Activated CD4-positive, alpha-beta memory T cell treated with anti-CD3 and anti-CD28 coated beads, Interleukin-2, amount 10 ng/mL, durations not matched to agents 7 days and 5 days (primary cell): ENCODE results near the gene PPARA. TPM values are rescaled to one million over a fixed set of nuclear protein-coding genes. Genes with fewer than 3 reads are reported as not detected.

Experiments
- CTCF ChIA-PET: fragments of 350-600 bp; sonication (Branson Sonifier 250); formaldehyde crosslinking; loops from one replicate; lab custom pipeline; 2021; ENCODE audit warnings: antibody characterized with exemption, inconsistent platforms; lab: Charles Lee
- POLR2A ChIA-PET: fragments of 350-600 bp; sonication (Branson Sonifier 250); formaldehyde crosslinking; loops from one replicate; lab custom pipeline; 2021; ENCODE audit warnings: antibody characterized with exemption; lab: Charles Lee
- DNase-seq: peaks from one replicate; pipeline ENCODE4 v3.0.0-alpha.2; 2020
- H3K27ac Mint-ChIP-seq: one replicate; pipeline ENCODE4 v1.8.0; 2021; ENCODE audit warnings: mild to moderate bottlenecking, mixed read lengths
- H3K27me3 Mint-ChIP-seq: one replicate; pipeline ENCODE4 v1.8.0; 2021; ENCODE audit warnings: mixed read lengths
- H3K36me3 Mint-ChIP-seq: one replicate; pipeline ENCODE4 v1.8.0; 2021; ENCODE audit warnings: low read depth, mixed read lengths
- H3K4me1 Mint-ChIP-seq: one replicate; pipeline ENCODE4 v1.8.0; 2021; ENCODE audit warnings: mixed read lengths
- H3K4me3 Mint-ChIP-seq: one replicate; pipeline ENCODE4 v1.8.0; 2021; ENCODE audit warnings: mild to moderate bottlenecking, mixed read lengths
- H3K9me3 Mint-ChIP-seq: one replicate; pipeline ENCODE4 v1.8.0; 2021; ENCODE audit warnings: mixed read lengths
- total RNA-seq, 2 experiments: library from RNA; stranded (reverse); gene quantifications; one replicate each; pipeline ENCODE4 v1.2.3, GENCODE V29; 2021

Gene PPARA
- total RNA-seq, 2 experiments from 2014 or later: 12.9 to 13.4 TPM

DNA sequence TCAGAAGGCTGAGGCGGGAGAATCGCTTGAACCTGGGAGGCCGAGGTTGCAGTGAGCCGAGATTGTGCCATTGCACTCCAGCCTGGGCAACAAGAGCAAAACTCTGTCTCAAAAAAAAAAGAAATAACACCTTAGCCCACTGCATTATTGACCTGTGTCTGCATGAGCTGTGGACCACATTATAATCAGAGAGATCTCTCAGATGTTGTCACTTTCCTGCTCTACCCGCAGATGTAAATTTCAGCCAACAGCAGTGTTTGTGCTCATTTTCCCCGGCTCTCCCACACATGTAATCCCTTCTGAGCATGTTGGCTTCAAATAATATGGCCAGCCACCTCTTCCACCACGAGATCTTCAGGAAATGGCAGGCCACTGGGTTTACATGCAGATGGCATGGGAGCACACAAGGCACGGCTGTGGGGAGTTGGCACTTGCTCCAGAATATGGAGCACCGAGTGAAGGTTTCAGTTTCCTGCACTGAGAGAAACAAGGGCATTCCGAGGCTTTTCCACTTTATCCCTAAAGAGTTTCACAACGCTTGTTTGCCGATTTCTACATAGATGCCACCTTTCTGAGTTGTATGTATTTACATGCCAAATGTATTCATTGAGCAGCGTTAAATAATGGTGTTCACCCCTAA is 80.1 kb downstream of the PPARA start:
- Mint-ChIP-seq H3K9me3 (no peaks in the 10 kb centered on the region), H3K4me3 (no peak overlapping the region), H3K27ac (no peak overlapping the region), H3K27me3 (no peaks in the 10 kb centered on the region), H3K36me3 (peaks cover 4% of the 10 kb centered on the region), H3K4me1 (no peaks in the 10 kb centered on the region)
- CTCF ChIA-PET: no interaction called here
- POLR2A ChIA-PET: no interaction called here
- no peak for DNase-seq

DNA sequence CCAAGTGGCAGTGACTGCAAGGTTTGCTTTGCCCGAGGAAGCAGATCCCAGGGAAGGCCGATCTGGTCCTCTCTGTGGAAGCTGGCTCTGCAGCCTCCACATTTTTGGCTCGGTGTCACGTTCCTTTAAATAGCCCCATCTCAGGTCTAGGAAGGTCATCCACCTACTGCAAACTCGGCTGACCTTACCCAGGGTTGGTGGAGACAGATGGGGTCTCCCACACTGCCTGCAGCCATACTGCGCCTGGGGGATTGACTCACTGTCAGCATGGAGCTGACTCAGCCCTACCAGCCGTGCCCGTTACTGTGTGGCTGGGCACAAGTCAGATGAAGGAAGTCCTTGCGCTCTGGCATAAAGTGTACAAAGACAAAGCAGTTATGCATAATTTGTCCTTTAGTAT is 82.9 kb downstream of the PPARA start:
- H3K4me3 Mint-ChIP-seq: no peak overlapping the region
- H3K9me3 Mint-ChIP-seq: no peaks in the 10 kb centered on the region
- DNase-seq: no peak
- H3K27me3 Mint-ChIP-seq: no peaks in the 10 kb centered on the region
- POLR2A ChIA-PET: no interaction called here
- CTCF ChIA-PET: no interaction called here
- H3K27ac Mint-ChIP-seq: no peak overlapping the region
- H3K4me1 Mint-ChIP-seq: peaks cover 2% of the 10 kb centered on the region
- H3K36me3 Mint-ChIP-seq: peaks cover 10% of the 10 kb centered on the region

DNA sequence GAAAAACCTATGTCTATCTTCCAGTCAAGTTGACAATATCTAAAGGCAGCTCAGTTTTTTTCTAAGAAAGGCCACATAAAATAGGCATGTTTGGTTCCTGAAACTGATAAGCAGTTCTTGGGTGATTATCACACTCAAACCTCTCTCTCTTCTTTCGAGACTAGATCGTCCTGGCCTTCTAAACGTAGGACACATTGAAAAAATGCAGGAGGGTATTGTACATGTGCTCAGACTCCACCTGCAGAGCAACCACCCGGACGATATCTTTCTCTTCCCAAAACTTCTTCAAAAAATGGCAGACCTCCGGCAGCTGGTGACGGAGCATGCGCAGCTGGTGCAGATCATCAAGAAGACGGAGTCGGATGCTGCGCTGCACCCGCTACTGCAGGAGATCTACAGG is 84.6 kb downstream of the PPARA start:
- DNase-seq: no peak
- Mint-ChIP-seq H3K9me3 (no peaks in the 10 kb centered on the region), H3K36me3 (peaks cover 18% of the 10 kb centered on the region), H3K4me3 (no peak overlapping the region), H3K27me3 (no peaks in the 10 kb centered on the region), H3K27ac (no peak overlapping the region), H3K4me1 (peaks cover 12% of the 10 kb centered on the region)
- CTCF ChIA-PET: no interaction called here
- POLR2A ChIA-PET: no interaction called here

DNA sequence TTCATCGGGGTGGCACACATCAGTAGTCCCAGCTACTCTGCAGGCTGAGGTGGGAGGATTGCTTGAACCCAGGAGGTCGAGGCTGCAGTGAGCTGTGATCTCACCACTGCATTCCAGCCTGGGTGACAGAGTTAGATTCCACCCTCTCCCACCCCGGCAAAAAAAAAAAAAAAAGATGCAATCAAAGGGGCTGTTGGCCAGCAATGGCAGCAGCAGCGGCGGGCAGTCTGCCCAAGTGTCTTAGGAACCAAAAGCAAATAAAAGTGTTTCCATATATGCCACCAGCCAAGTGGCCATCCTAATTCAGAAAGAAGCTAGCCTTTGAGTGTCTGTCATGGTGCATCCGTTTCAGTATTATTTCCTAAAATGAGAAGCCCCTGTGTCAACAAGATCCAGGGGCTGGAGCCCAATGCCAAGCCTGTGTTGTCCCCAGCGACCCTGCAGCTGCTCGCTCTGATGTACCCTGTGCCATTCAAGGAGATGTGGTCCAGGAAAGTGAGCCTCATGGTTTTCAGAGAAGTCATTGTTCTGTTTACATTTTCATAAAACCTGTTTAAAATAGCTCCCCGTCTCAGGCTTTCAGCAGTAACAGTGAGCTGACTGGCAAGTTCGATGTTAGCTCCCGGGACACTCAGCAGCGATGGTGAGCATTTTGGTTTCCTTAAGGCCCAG is 87.3 kb downstream of the PPARA start:
- Mint-ChIP-seq H3K27ac (no peak overlapping the region), H3K4me1 (peaks cover 22% of the 10 kb centered on the region), H3K36me3 (peaks cover 18% of the 10 kb centered on the region), H3K27me3 (no peaks in the 10 kb centered on the region), H3K9me3 (no peaks in the 10 kb centered on the region), H3K4me3 (no peak overlapping the region)
- no peak for DNase-seq
- CTCF ChIA-PET: interaction anchor here (0.7 to 1.4 kb wide), 2 partner anchors 10 to 26 kb away, joined by 3 to 4 read pairs; no protein-coding TSS in a partner anchor
- POLR2A ChIA-PET: interaction anchor here (0.9 to 3.0 kb wide), 2 partner anchors 10 to 12 kb away, joined by 3 to 13 read pairs; partner anchors contain the start of gene CDPF1

DNA sequence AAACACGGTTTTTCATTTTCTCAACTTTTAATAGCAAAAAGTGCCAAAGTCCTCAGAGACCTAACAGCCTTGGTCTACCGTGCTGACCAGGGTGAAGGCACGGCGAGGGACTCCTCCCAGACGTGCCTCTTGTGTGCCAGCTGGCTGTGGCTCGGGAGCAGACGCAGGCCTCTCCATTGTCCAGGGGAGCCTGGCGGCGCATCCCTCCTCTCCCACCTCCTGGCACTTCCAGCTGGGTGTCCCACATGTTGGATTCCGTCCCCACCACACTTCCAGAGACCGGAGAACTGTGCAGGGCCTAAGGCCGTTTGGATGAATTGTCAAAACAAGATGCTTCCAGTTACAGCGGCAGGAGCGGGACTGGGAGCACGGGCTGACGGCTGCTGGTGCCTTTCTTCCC is 88.2 kb downstream of the PPARA start:
- Mint-ChIP-seq H3K4me1 (peaks cover 22% of the 10 kb centered on the region), H3K9me3 (no peaks in the 10 kb centered on the region), H3K4me3 (no peak overlapping the region), H3K27ac (no peak overlapping the region), H3K36me3 (peaks cover 18% of the 10 kb centered on the region), H3K27me3 (no peaks in the 10 kb centered on the region)
- no peak for DNase-seq
- ChIA-PET CTCF (no interaction called here), POLR2A (interaction anchor here (3.0 kb wide), 1 partner anchor 11 kb away, joined by 13 read pairs; the partner anchor contains the start of gene CDPF1)

DNA sequence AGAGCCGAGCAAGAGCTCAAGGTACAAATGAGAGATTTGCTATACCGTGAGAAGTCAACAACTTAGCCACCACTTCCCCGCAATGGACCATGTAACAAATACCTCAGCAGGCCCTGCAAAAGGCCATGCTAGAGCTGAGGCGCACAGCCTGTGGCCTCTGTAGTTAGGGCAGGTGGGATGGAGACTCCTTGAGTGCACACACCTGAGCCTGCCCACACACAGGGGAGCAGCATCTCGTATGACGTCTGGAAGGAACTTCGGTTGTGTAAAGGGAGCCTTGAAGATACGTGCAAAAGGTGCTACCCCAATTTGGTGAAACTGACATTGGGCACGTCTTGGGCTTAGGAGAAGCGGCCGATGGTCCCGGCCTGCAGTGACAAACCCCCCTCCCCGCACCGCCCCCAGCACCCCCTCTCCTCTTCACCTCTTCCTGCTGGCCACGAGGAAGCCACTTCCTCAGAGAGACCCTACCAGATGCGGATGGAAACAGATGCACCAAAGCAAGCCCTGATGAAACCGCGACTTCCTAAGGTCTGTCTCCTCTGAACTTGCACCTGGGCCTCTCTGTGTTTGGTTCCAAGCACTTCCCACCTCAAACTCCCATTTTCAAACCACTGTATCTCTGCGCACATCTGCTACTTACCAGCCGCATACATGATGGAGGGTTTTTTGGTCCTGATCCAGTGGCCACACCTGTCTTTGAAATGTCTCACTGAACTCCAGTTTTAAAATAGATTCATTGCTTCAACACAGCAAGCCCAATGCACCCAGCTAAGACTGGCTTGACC is 89.1 kb downstream of the PPARA start:
- H3K4me1 Mint-ChIP-seq: peaks cover 22% of the 10 kb centered on the region
- H3K4me3 Mint-ChIP-seq: no peak overlapping the region
- ChIA-PET POLR2A (interaction anchor here (1.4 to 3.0 kb wide), 2 partner anchors 10 to 57 kb away, joined by 4 to 13 read pairs; partner anchors contain the start of genes CDPF1 and GTSE1), CTCF (no interaction called here)
- no peaks in the 10 kb centered on the region for H3K9me3 Mint-ChIP-seq
- peak overlapping the region; percentile 64 for H3K27ac Mint-ChIP-seq
- no peaks in the 10 kb centered on the region for H3K27me3 Mint-ChIP-seq
- H3K36me3 Mint-ChIP-seq: peaks cover 24% of the 10 kb centered on the region
- DNase-seq: no peak

DNA sequence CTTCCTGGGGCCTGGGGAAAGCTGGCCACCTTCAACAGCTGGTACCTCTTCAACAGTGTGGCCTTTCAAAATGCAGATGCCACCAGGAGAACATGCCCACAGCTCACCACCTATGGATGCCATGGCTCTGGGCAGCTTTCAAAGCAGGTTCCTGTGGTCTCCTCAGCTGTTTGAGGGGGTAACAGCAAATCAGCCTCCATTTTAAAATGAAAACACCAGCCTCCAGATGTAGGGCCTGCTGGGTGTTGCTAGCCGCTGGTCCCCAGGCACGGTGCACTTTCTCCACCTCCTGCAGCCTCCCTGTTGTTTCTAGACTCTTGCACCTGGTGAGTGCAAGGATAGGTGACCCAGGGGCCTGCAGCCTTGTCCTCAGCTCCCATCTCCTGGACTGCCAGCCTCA is 89.7 kb downstream of the PPARA start:
- Mint-ChIP-seq H3K27me3 (no peaks in the 10 kb centered on the region), H3K4me3 (no peak overlapping the region), H3K9me3 (no peaks in the 10 kb centered on the region), H3K27ac (no peak overlapping the region), H3K4me1 (peaks cover 22% of the 10 kb centered on the region), H3K36me3 (peaks cover 24% of the 10 kb centered on the region)
- no peak for DNase-seq
- CTCF ChIA-PET: no interaction called here
- POLR2A ChIA-PET: interaction anchor here (1.4 to 3.0 kb wide), 2 partner anchors 10 to 56 kb away, joined by 4 to 13 read pairs; partner anchors contain the start of genes CDPF1 and GTSE1

DNA sequence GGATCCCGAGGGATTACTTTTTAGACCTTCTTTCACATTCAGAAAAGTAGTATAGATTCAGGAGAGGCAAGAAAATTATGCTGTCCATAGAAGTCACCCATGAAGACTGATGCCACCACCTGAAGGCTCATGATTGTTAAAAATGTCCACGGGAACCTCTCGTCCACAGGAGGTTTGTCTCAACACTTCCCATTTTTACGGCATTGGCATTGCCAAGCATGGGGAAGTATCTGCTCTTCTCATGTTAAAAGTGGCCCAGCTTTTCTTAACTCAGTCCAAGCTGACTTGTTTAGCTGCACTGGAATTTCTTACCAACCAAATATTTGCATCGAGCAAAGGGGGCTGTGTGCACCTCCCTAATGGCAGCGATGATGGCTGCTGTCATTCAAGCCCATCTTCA is 90.2 kb downstream of the PPARA start:
- H3K4me1 Mint-ChIP-seq: peaks cover 22% of the 10 kb centered on the region
- CTCF ChIA-PET: no interaction called here
- H3K9me3 Mint-ChIP-seq: no peaks in the 10 kb centered on the region
- no peak for DNase-seq
- peaks cover 24% of the 10 kb centered on the region for H3K36me3 Mint-ChIP-seq
- H3K27me3 Mint-ChIP-seq: no peaks in the 10 kb centered on the region
- no peak overlapping the region for H3K27ac Mint-ChIP-seq
- POLR2A ChIA-PET: interaction anchor here (1.4 to 3.0 kb wide), 2 partner anchors 9 to 56 kb away, joined by 4 to 13 read pairs; partner anchors contain the start of genes CDPF1 and GTSE1
- no peak overlapping the region for H3K4me3 Mint-ChIP-seq

DNA sequence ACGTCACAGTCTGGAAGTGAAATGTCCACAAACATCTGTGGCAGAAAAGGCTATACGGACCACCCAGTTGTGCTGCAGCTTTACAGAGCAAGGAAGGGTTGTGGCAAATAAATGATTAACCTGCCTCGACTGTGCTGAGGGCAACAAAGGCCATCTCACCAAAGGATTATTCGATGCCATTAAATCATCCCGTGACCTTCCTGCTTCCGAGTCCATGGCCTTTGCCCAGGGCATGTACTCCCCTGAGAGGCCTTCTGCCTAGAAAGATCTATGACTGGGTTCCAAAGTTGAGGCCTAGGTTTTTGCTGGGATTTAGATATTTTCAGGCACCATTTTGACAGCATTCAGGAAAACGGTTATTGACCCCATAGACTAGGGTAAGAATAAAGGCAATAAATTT is 90.6 kb downstream of the PPARA start:
- CTCF ChIA-PET: no interaction called here
- Mint-ChIP-seq H3K4me1 (peaks cover 22% of the 10 kb centered on the region), H3K4me3 (no peak overlapping the region), H3K27ac (no peak overlapping the region), H3K36me3 (peaks cover 21% of the 10 kb centered on the region), H3K27me3 (no peaks in the 10 kb centered on the region), H3K9me3 (no peaks in the 10 kb centered on the region)
- POLR2A ChIA-PET: no interaction called here
- no peak for DNase-seq

DNA sequence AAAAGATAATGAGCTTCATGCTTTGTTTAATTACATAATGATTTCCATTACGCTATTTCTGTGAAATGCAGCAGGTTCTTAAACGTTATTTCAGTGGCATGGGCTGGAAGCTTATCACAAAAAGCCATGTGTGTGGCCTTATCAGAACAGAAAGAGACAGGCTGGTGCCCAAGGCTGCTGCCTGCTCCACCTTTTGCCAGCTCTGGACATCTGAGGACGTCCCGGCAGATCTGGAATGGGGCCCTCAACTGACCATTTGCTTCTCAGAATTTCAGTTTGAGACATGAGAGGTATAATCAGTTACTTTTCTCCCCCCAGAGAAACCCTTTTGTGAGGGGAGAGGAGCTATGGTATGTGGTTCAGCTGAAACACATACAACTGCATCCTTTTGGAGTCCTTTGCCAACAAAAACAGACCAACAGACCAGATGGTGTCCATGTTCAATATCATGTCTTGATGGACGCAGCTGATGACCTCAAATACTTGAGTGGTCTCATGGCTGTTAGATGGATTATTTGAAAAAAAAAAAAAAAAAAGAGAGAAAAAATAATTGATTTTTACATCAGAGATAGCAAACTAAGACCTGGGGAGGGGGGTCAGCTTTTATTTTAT is 91.2 kb downstream of the PPARA start:
- ChIA-PET CTCF (interaction anchor here (0.7 kb wide), 1 partner anchor 246 kb away, joined by 3 read pairs; no protein-coding TSS in a partner anchor), POLR2A (no interaction called here)
- H3K36me3 Mint-ChIP-seq: peaks cover 21% of the 10 kb centered on the region

DNA sequence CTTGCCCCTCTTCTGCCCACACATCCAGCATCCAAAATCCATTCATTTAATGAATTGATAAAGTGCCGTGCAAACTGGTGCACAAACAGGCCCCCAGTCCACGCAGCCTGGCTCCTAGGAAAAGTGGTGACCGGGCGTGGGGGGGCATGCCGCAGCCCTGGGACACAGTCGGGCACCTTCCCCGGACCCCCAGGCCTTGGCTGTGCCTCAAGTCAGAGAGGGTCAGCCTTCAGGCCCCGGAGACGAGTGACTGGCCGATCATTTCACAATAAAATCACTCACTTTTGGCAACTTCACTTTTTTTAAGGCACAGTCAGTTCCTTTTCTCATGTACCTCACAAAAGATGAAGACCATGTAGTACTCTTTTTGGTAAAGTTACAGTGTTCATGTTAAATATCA is 91.8 kb downstream of the PPARA start:
- DNase-seq: no peak
- Mint-ChIP-seq H3K36me3 (peaks cover 19% of the 10 kb centered on the region), H3K9me3 (no peaks in the 10 kb centered on the region), H3K4me3 (no peak overlapping the region), H3K4me1 (peaks cover 22% of the 10 kb centered on the region), H3K27ac (no peak overlapping the region), H3K27me3 (no peaks in the 10 kb centered on the region)
- CTCF ChIA-PET: no interaction called here
- POLR2A ChIA-PET: no interaction called here

More for the DNA sequence above, 91.2 kb downstream of the PPARA start:
- Mint-ChIP-seq H3K4me1 (peaks cover 22% of the 10 kb centered on the region), H3K4me3 (no peak overlapping the region), H3K27me3 (no peaks in the 10 kb centered on the region), H3K9me3 (no peaks in the 10 kb centered on the region), H3K27ac (no peak overlapping the region)
- no peak for DNase-seq

DNA sequence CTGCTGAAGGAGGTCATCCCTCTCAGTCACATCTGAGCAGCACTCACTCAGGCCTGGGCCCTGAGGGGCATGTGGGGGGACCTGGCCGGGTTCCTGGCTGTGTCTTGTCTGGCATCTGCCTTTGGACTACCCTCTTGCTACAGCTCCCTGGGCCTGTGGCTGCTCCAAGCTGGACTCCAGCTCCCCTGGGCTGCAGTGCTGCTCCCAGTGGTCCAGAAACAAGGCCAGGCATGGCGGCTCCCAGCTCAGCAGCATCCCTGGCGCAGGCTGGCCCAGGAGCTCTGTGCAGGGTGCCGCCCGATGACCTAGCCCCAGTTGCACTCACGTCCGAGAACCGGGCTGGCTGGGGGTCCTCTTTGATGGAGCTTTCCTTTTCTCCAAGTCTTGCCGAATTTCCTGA is 94.4 kb downstream of the PPARA start:
- no peak overlapping the region for H3K4me3 Mint-ChIP-seq
- H3K36me3 Mint-ChIP-seq: peaks cover 7% of the 10 kb centered on the region
- no peak overlapping the region for H3K27ac Mint-ChIP-seq
- no peaks in the 10 kb centered on the region for H3K9me3 Mint-ChIP-seq
- peaks cover 22% of the 10 kb centered on the region for H3K4me1 Mint-ChIP-seq
- H3K27me3 Mint-ChIP-seq: no peaks in the 10 kb centered on the region
- CTCF ChIA-PET: no interaction called here
- POLR2A ChIA-PET: interaction anchor here (1.8 kb wide), 1 partner anchor 18 kb away, joined by 4 read pairs; no protein-coding TSS in a partner anchor
- DNase-seq: no peak
